Stimulated activated CD8-positive, alpha-beta memory T cell treated with anti-CD3 and anti-CD28 coated beads, Interleukin-2, amount 100 ng/mL, for 1 hour (primary cell): ENCODE data around the gene NPIPA8.
"Not testable (repeated sequence)": the region's sequence is repeated elsewhere in the genome, so short reads cannot be mapped to it uniquely, and the experiment has no call there.

Experiments used
- DNase-seq, 2 donors: peaks; one replicate each; pipeline ENCODE4 v3.0.0-alpha.2; 2020; ENCODE audit warnings: low read depth in 2 of 2

The NPIPA8 gene

GRCh38 chr16:18336636-18337035 is at the start of gene NPIPA8:
Gene NPIPA8 (minus strand): TSS chr16:18336736. CDS start chr16:18332662, 4,074 bp downstream.
- DNase-seq: not testable (repeated sequence)

GRCh38 chr16:18385285-18385684 is 48.7 kb upstream of the NPIPA8 start:
- DNase-seq: not testable (repeated sequence)

GRCh38 chr16:18384869-18385268 is 48.3 kb upstream of the NPIPA8 start:
- DNase-seq: not testable (repeated sequence)

DNA sequence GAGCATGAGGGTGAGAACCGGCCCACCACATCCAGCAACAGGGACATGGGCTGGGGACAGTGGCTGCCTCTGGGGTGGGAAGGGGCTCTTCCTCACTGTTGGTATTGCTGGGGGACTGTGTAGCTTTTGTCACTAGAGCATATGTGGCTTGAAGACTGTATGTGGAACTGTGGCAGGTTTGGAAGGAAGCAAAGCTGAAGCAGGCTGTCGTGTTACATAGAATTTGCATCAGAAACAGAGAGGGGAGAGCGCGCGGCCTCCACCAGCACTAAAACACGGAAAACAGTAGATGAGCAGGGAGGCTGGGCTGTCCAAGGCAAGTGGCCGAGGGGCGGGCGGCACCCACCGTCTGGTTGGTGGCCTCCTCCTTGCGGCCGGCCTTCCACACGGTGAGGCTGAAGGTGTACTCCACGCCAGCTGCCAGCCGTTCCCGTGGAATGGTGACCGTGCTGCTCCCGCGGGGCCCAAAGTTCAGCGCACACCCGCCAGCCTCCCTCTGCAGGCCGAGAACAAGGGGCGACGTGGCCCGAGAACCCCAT is 47.6 kb upstream of the NPIPA8 start:
- DNase-seq: not testable (repeated sequence)

DNA sequence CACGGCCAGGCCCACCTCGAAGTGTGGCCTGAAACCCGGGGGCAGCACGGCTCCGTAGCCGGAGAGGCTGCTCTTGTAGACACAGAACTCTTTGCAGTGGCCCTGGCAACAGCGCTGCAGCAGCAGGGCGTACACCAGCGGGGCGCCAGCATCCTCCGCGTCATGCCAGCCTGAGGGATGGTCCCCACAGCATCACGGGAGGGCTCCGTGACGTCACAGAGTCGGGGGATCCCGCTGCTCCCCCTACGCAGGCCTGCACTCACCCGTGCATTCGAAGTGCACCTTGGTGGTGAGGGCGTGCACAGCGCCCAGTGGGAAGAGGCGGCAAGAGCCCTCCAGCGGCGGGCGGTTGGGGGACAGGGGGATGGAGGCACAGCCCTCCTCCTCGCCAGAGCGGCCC is 46.2 kb upstream of the NPIPA8 start:
- not testable (repeated sequence) for DNase-seq

DNA sequence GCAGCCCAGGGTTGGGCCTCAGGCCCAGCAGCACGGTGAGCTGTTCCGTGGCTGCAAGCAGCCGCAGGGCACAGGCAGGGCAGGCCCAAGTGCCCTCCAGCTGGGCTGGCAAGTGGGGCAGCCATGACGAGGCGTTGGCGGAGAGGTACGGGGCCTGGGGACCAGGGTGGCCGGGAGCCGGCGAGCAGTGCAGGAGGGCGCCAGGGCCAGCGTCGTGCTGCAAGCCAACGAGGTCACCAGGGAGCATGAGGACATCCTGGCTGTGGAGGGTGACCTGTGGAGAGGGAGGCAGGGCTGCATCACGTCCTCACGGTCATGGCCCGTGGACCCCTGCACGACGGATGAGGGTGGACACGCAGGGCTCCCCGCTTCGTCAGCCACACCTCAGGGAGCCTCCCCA is 11.2 kb upstream of the NPIPA8 start:
- not testable (repeated sequence) for DNase-seq

GRCh38 chr16:18346993-18347392 is 10.5 kb upstream of the NPIPA8 start:
- not testable (repeated sequence) for DNase-seq

GRCh38 chr16:18344634-18345033 is 8.1 kb upstream of the NPIPA8 start:
- not testable (repeated sequence) for DNase-seq

DNA sequence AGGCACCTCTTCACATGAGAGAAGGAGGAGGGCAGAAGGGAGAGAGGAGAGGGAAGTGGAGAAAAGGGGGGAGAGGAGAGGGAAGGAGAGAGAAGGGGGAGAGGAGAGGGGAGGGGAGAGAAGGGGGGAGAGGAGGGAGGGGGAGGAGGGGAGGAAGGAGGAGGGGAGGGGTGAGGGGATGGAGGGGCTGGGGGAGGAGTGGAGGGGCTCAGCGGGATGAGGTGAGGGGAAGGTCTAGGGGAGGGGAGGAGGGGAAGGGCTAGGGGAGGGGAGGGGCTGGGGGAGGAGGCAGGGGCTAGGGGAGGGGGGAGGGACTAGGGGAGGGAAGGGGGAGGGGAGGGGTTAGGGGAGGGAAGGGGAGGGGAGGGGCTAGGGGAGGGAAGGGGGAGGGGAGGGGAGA is 5.5 kb upstream of the NPIPA8 start:
- not testable (repeated sequence) for DNase-seq

- DNase-seq: not testable (repeated sequence)
Measured at GRCh38 chr16:18341417-18341960, 5.0 kb upstream of the NPIPA8 start.

DNA sequence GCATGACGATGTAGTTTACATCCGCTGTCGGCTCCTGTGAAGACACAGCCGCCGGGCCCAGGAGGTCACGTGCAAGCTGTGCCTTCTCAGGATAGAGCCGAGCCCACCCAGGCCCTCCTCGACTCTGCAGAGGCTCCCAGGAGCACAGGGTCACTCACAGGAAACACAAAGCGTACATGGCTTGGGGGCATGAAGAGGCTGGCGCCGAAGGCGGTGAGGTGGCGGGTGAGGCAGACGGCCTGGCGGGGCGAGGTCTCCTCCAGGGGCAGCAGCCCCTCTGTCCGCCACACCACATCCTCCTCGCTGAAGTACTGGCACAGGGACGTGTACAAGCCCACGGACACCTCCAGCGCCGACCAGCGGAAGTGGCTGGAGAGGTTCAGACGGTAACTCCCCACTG is 2.7 kb upstream of the NPIPA8 start:
- DNase-seq: not testable (repeated sequence)

- not testable (repeated sequence) for DNase-seq
Measured at GRCh38 chr16:18311811-18312210, 24.7 kb downstream of the NPIPA8 start.

DNA sequence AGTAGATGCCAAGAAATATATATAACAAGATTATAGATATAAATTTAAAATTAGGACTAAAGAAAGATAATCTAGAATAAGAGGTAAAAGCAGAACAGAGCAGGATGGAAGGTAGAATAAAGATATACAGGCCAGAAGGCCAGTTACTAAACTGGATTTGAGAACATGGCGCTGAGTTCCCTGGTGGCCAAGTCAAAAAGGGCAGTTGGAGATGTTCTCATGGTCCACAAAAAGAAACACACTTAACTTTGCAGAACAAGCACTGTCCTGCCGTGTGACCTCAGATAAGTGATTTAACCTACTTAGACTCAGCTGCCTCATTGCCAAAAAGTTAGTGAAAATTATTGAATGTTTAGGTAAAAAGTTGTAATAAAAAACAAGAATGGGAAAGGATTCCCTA is 27.4 kb downstream of the NPIPA8 start:
- not testable (repeated sequence) for DNase-seq

GRCh38 chr16:18307241-18307640 is 29.3 kb downstream of the NPIPA8 start:
- not testable (repeated sequence) for DNase-seq

GRCh38 chr16:18306066-18306465 is 30.5 kb downstream of the NPIPA8 start:
- DNase-seq: not testable (repeated sequence)

GRCh38 chr16:18303059-18303706 is 33.4 kb downstream of the NPIPA8 start:
- not testable (repeated sequence) for DNase-seq

DNA sequence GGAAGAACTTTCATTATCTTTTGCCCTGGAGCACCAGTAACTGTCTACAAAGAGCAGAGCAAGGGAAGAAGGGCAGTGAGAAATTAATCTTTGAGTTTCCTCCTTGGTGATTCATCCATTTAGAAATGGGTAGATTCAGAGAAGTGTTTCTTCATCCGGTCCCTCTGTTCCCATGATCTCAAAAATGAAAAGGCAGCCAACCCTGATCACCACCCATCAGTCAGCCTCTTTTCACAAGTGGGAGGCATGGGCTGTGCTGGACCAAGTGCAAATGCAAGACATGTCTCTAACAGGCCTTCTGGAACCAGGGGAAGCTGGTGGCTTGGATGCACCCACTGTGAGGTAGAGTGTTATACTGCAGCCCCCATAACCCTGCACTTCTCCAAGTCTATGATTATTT is 38.8 kb downstream of the NPIPA8 start:
- DNase-seq: not testable (repeated sequence)

- DNase-seq: not testable (repeated sequence)
Measured at GRCh38 chr16:18296931-18297330, 39.6 kb downstream of the NPIPA8 start.

DNA sequence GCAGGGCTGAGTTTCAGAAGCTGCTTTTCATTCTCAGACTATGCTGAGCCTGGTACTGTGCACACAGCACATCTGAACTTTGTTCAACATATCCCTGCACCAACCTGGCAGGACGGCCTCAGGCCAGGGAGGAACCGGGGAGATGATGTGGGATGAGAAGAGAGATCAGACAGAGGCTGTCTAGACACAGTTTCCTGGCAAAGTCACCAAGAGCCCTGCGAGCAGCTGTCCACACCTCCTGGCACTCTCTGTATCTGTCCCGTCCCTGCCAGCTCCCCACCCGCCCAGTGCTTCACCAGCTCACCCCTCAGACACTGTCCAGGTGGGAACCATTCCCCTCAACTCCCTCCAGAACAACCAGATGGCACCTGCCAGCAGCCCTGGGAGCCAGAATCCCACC is 42.2 kb downstream of the NPIPA8 start:
- not testable (repeated sequence) for DNase-seq

- DNase-seq: not testable (repeated sequence)
Measured at GRCh38 chr16:18293337-18293956, 43.1 kb downstream of the NPIPA8 start.

DNA sequence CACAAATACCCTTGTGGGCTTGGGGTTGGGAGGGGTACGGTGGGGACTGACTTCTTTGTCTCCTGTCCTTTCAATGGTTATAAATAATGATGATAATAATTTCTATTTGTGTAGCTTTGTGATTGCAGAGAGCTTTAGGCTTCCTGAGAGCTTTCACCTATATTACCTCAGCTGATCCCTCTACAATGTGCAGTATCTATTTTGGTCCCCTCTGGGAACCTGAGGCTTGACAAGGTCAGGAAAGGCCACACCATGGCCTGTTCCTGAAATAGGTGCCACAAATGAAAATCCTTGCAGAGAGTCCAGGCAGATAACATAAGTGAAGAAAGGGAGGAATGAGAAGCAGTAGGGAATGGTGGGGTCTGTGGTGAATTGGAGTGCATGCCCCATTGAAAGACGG is 45.6 kb downstream of the NPIPA8 start:
- DNase-seq: not testable (repeated sequence)

DNA sequence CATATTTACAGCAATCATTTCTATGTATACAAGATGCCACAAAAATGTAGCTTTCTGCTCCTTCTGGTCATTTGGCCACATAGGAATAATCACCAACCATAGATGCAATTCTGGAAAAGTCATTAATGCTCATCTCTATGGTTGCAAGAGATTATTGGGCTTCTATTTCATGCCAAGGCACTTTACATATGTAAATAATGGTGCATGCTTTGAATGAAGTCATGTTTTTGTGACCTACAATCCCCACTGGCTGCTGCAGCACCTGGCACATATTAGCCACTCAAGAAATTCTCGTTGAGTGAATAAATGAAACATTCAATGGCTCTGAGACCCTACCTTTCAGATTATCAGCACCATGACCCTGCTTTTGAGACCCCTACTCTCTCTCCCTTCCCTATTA is 50.2 kb downstream of the NPIPA8 start:
- DNase-seq: not testable (repeated sequence)

- DNase-seq: not testable (repeated sequence)
Measured at GRCh38 chr16:18280319-18280718, 56.2 kb downstream of the NPIPA8 start.
